Fibroblast of villous mesenchyme (primary cell): Measurements from ENCODE around the gene IL16. TPM values are rescaled to one million over a fixed set of nuclear protein-coding genes. Genes with fewer than 3 reads are reported as not detected.

Source experiments
- DNase-seq: peaks from one replicate; pipeline ENCODE4 v3.0.0-alpha.2; 2010; ENCODE audit warnings: low read depth
- H3K4me3 ChIP-seq: 2 replicates; pipeline ENCODE4 v1.5.1; 2011; ENCODE audit warnings: low read depth, mild to moderate bottlenecking, low read length
- CTCF ChIP-seq: IDR thresholded peaks from 2 replicates; pipeline ENCODE4 v1.5.1; 2012; ENCODE audit warnings: low read depth, mild to moderate bottlenecking, low read length; ENCODE audit not compliant: insufficient read depth
- total RNA-seq: library from RNA; depleted of rRNA; stranded (reverse); fragments of >200 nt; gene quantifications from 2 replicates; pipeline ENCODE4 v1.2.3, GENCODE V29; 2012

The IL16 gene
- total RNA-seq, 1 donor, result not detected

DNA sequence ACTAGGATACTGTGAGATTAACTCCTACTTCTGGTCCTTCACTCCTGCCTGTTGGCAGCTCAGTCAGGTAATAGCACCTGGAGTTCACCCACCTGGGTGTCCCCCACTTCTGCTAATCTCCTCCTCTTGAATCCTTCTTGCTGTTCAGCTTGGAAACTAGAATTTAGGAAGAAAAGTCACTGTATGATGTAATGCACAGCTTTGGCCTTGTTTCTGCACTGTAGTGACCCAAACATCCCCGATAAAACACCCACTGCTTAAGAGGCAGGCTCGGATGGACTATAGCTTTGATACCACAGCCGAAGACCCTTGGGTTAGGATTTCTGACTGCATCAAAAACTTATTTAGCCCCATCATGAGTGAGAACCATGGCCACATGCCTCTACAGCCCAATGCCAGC lies 102.5 kb downstream of the IL16 start:
- no peak overlapping the region for H3K4me3 ChIP-seq
- no peak for DNase-seq
- TF ChIP-seq CTCF, result no peak

GRCh38 chr15:81299630-81300273 lies 103.1 kb downstream of the IL16 start:
- H3K4me3 ChIP-seq, result no peak overlapping the region
- DNase-seq, result no peak
- TF ChIP-seq CTCF, result no peak

GRCh38 chr15:81301385-81301784 lies 104.7 kb downstream of the IL16 start:
- DNase-seq, result no peak
- H3K4me3 ChIP-seq, result no peak overlapping the region
- TF ChIP-seq CTCF, result no peak

GRCh38 chr15:81301815-81302399 lies 105.2 kb downstream of the IL16 start:
- H3K4me3 ChIP-seq, result no peak overlapping the region
- no peak for DNase-seq
- TF ChIP-seq CTCF, result no peak

DNA sequence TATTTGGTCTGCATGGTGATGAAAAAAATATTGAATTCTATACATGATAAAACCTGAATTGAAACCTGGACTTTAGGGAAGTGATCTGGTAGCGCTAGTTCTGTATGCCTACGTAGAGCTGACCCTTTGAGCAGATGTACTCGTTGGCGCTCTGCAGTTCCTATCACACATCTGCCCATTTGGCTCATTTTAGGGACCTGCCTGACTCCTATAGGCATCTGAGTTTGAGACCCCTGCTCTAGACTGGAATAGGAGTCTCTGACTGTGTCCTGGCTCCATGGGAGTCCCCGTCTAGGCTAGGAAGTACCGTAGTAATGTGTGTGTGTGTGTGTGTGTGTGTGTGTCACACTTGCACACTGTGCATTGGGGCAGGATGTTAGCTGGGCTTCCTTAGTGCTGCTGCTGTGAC lies 106.0 kb downstream of the IL16 start:
- DNase-seq, result no peak
- H3K4me3 ChIP-seq, result no peak overlapping the region

More for the DNA sequence above, 106.0 kb downstream of the IL16 start:
- TF ChIP-seq CTCF, result no peak
